22Rv1 (cell line): ENCODE measurements around the gene MGAT5B.

Source experiments
- ZFX ChIP-seq: fragments of 450-650 bp; IDR thresholded peaks from 2 replicates; pipeline ENCODE4 v1.6.1; 2017; ENCODE audit warnings: antibody characterized with exemption, borderline replicate concordance
- TF ChIP-seq, protein P1 (sequence below): fragments of 450-650 bp; IDR thresholded peaks from 2 replicates; pipeline ENCODE4 v1.5.1; 2017; ENCODE audit warnings: mild to moderate bottlenecking

DNA sequence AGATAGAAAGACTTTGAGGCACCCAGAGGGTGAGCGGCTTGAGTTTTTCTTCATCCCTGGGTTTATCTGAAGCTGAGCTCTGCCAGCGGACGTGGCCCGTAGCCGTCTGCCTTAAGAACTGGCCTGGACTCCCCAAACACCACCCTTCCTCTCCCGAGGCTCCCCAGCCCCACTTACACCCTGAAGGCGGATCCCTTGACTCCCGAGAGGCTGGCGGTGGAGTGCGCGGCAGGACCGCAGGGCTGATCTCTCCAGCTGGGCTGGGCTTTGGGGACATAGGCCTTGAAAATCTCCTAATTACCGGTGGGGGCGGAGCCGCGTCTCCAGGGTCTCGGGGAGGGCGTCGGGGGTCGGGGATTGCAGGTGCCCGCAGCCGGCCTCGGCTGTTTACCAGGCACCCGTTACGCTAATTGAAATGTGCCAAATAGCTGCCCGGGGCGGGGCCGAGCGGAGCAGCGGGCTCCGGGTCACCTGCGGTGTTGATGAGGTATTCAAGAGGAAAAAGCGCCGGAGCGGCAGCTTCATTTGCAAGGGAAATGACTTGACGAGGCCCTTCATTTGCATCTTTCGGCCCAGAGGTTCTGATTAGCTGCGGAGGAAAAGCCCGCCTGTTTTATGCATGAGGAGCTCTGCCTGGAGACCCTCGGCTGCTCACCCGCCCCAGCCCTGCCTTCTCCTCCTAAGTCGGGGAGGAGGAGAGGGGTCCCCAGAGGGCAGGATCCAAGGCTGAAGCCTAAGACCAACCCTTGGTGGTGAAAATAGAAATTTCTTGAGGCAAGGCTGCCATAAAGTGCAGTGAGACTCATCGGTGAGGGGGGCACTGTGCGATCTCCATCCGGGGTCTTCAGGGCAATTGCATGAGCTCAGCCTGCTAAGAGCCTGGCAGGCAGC, 100.7 kb downstream of the MGAT5B start:
- TF ChIP-seq, protein P1, sequence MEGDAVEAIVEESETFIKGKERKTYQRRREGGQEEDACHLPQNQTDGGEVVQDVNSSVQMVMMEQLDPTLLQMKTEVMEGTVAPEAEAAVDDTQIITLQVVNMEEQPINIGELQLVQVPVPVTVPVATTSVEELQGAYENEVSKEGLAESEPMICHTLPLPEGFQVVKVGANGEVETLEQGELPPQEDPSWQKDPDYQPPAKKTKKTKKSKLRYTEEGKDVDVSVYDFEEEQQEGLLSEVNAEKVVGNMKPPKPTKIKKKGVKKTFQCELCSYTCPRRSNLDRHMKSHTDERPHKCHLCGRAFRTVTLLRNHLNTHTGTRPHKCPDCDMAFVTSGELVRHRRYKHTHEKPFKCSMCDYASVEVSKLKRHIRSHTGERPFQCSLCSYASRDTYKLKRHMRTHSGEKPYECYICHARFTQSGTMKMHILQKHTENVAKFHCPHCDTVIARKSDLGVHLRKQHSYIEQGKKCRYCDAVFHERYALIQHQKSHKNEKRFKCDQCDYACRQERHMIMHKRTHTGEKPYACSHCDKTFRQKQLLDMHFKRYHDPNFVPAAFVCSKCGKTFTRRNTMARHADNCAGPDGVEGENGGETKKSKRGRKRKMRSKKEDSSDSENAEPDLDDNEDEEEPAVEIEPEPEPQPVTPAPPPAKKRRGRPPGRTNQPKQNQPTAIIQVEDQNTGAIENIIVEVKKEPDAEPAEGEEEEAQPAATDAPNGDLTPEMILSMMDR = no peak
- TF ChIP-seq ZFX = no peak
